Suprapubic skin (tissue), 4 donors: ENCODE data around the gene JMJD4. TPM values are rescaled to one million over a fixed set of nuclear protein-coding genes. Genes with fewer than 3 reads are reported as not detected.
A peak's percentile ranks its signal among the peaks of the same experiment; 100 is the strongest.

Experiments
- DNase-seq, 2 donors: peaks; one replicate each; pipeline ENCODE4 v3.0.0-alpha.2; 2019; ENCODE audit warnings: low spot score in 2 of 2
- H3K27ac ChIP-seq: fragments of 200-600 bp; sonication (generic); one replicate; pipeline ENCODE4 v1.5.1; 2019
- H3K27me3 ChIP-seq: fragments of 200-600 bp; sonication (generic); one replicate; pipeline ENCODE4 v1.5.1; 2019
- H3K36me3 ChIP-seq: fragments of 200-600 bp; sonication (generic); one replicate; pipeline ENCODE4 v1.5.1; 2019
- H3K4me1 ChIP-seq: fragments of 200-600 bp; sonication (generic); one replicate; pipeline ENCODE4 v1.5.1; 2019
- H3K4me3 ChIP-seq: fragments of 200-600 bp; sonication (generic); one replicate; pipeline ENCODE4 v1.5.1; 2019; ENCODE audit warnings: mild to moderate bottlenecking
- H3K9me3 ChIP-seq: fragments of 200-600 bp; sonication (generic); one replicate; pipeline ENCODE4 v1.5.1; 2019
- EP300 ChIP-seq: sonication (generic); formaldehyde crosslinking; IDR thresholded peaks from one replicate; pipeline ENCODE4 v1.6.1; 2017; ENCODE audit warnings: antibody characterized with exemption
- POLR2A ChIP-seq, 2 donors: fragments of 450-650 bp; IDR thresholded peaks; one replicate each; pipeline ENCODE4 v1.6.1; 2017; ENCODE audit warnings: antibody characterized with exemption in 2 of 2, mild to moderate bottlenecking in 2 of 2, moderate library complexity in 2 of 2
- POLR2AphosphoS5 ChIP-seq, 3 donors: sonication (generic); formaldehyde crosslinking; IDR thresholded peaks; one replicate each; pipeline ENCODE4 v1.6.1; 2017; ENCODE audit warnings: antibody characterized with exemption in 3 of 3
- WGBS: methylation state at CpG from one replicate; pipeline ENCODE4 v1.1.5; 2018; 5-methylcytosine and 5-hydroxymethylcytosine counted together
- total RNA-seq, 4 donors: library from RNA; depleted of rRNA; stranded (reverse); fragments of >200 nt; gene quantifications; one replicate each; pipeline ENCODE4 v1.1.0, GENCODE V29; 2016
- TF ChIP-seq, protein P1 (sequence below), 2 donors: fragments of 200-600 bp in 1 of 2; fragments of 450-650 bp in 1 of 2; sonication (generic) in 1 of 2; IDR thresholded peaks; one replicate each; pipeline ENCODE4 v1.5.1; 2016 to 2019; ENCODE audit warnings: antibody characterized with exemption in 2 of 2, mild to moderate bottlenecking in 1 of 2, moderate library complexity in 1 of 2

The JMJD4 gene
- total RNA-seq, 4 donors from 2014 or later, result 9.9 to 24.2 (median 16.5) TPM

DNA sequence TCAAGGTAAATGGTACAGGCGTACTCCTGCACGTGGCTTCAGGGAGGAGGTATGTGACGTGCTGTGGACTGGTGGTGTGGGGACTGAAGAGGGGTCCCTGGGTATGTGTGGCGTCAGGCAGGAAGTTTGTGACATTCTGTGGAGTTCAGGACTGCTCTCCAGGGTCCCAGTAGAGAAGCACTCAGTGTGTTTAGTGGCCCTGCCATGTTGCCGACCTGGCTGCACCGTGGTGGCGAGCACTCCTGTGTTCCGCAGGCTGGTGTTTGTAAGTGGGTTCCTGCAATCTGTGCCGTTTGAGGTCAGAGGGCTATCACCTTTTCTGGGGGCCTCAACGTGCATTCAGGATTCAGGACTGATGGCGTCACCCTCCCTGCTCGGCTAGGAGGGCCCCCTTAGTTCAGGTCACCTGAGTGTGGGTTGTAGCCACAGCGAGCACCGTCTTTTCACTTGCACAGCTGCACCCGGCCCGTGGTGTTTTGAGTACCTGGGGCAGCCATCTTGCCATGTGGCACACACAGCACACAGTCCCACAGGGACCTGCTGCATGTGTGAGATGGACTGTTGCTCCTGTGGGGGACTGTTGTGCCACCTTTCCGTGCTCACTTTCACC, 26.6 kb upstream of the JMJD4 start:
- Histone ChIP-seq H3K36me3 (peaks cover 33% of the 10 kb centered on the region), H3K27me3 (no peaks in the 10 kb centered on the region), H3K4me1 (peaks cover 25% of the 10 kb centered on the region), H3K4me3 (no peak overlapping the region), H3K9me3 (no peaks in the 10 kb centered on the region), H3K27ac (no peak overlapping the region)
- TF ChIP-seq POLR2AphosphoS5 (IDR thresholded peaks at IDR 0.05) (no peak), POLR2A (IDR thresholded peaks at IDR 0.05) (no peak), EP300 (no peak)
- TF ChIP-seq, protein P1, sequence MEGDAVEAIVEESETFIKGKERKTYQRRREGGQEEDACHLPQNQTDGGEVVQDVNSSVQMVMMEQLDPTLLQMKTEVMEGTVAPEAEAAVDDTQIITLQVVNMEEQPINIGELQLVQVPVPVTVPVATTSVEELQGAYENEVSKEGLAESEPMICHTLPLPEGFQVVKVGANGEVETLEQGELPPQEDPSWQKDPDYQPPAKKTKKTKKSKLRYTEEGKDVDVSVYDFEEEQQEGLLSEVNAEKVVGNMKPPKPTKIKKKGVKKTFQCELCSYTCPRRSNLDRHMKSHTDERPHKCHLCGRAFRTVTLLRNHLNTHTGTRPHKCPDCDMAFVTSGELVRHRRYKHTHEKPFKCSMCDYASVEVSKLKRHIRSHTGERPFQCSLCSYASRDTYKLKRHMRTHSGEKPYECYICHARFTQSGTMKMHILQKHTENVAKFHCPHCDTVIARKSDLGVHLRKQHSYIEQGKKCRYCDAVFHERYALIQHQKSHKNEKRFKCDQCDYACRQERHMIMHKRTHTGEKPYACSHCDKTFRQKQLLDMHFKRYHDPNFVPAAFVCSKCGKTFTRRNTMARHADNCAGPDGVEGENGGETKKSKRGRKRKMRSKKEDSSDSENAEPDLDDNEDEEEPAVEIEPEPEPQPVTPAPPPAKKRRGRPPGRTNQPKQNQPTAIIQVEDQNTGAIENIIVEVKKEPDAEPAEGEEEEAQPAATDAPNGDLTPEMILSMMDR (IDR thresholded peaks at IDR 0.05), result no peak
- WGBS, result 89% methylated on average over 11 of the region's 17 CpGs
- peak in 1 of 2 donors; percentile 72 for DNase-seq

DNA sequence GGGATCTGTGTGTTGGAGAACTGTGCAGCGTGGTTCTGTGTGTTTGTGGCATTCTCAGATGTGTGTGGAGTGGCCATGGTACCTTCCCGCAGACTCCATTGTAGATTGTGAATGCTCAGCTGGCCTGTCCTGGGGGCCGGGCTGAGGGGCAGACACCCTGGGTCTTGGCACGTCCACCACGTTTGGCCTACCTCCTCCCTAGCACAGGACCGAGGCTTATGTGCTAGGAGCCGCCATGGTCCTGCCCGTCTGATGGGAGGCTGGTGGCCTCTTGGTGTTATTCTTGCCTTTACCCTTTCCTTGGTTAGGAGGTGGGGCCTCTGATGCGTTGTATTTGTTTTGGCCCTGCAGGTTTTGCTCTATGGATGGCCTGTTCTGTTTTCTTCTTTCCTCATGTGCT, 25.3 kb upstream of the JMJD4 start:
- Histone ChIP-seq H3K36me3 (peaks cover 33% of the 10 kb centered on the region), H3K4me1 (peaks cover 25% of the 10 kb centered on the region), H3K4me3 (no peak overlapping the region), H3K9me3 (no peaks in the 10 kb centered on the region), H3K27ac (no peak overlapping the region), H3K27me3 (no peaks in the 10 kb centered on the region)
- no peak for TF ChIP-seq POLR2A (IDR thresholded peaks at IDR 0.05)
- TF ChIP-seq POLR2AphosphoS5 (IDR thresholded peaks at IDR 0.05), result no peak
- no peak for TF ChIP-seq EP300
- TF ChIP-seq, protein P1 (IDR thresholded peaks at IDR 0.05), result no peak
- no peak for DNase-seq
- WGBS, result 89% methylated on average over 9 of the region's 9 CpGs

DNA sequence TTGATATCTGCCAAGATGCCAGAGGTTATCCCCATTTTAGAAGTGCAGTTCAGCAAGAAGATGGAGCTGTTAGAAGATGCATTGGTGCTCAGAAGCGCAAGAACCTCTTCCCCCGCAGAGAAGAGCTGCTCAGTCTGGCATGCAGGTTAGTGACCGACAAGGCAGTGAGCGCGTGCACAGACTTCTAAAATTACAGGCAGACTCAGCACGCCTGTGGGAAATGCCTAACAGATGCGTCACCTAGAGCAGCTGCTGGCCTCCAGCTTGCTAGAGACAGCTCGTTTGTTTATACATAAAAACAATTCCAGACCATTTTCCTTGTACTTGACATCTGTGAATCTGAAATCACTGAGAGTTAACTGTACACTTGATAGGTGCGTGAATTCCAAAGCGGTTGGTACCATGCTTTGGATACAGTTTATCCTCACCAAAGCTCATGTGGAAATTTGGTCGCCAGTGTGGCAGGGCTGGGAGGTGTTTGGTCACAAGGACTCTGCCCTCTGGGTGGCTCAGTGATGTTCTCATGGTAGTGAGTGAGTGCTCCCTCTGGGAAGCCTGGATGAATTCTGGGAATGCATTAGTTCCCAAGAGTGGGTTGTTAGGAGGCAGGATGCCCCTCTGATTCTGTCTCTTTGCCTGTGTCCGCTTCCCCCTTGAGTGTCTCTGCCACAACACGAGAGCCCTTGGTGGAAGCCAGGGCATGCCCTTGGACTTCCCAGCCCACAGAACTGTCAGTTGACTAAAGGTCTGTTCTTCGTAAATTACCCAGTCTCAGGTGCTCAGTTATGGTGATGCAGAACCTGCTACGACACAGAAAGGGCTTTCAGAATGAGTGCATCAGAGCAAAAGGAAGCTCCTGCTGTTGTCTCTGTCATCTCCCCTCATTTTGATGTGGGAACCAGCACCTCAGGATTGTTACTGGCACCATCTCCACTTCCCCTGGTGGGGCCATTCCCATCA, 24.5 kb upstream of the JMJD4 start:
- H3K4me3 ChIP-seq, result no peak overlapping the region
- 80% methylated on average over 15 of the region's 15 CpGs for WGBS
- H3K4me1 ChIP-seq, result peaks cover 27% of the 10 kb centered on the region
- peak; percentile 73 to 86 for DNase-seq
- TF ChIP-seq EP300 (no peak), POLR2A (IDR thresholded peaks at IDR 0.05) (no peak), POLR2AphosphoS5 (IDR thresholded peaks at IDR 0.05) (no peak)
- TF ChIP-seq, protein P1 (IDR thresholded peaks at IDR 0.05), result no peak
- peaks cover 29% of the 10 kb centered on the region for H3K36me3 ChIP-seq
- H3K9me3 ChIP-seq, result no peaks in the 10 kb centered on the region
- H3K27me3 ChIP-seq, result no peaks in the 10 kb centered on the region
- no peak overlapping the region for H3K27ac ChIP-seq

DNA sequence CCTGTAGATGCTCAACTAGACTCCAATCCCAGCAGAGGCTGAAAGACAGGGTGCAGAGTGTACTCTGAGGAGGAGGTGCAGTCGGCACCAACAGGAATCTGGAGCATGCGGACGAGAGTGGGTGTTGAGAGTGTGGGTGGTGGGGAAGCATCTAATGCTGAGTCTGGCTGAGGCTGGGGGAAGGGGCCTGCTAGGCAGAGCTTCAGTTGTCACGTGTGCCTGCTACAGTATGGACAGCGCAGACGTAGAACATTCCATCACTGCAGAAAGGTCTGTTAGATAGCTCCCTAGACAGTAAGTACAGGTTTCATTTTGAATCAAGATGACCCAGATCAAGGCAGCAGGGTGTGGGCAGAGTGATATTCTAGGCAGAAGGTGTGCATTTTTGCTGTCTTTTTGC, 23.3 kb upstream of the JMJD4 start:
- WGBS, result 86% methylated on average over 6 of the region's 6 CpGs
- H3K27ac ChIP-seq, result no peak overlapping the region
- no peaks in the 10 kb centered on the region for H3K9me3 ChIP-seq
- peaks cover 29% of the 10 kb centered on the region for H3K36me3 ChIP-seq
- peaks cover 30% of the 10 kb centered on the region for H3K4me1 ChIP-seq
- H3K27me3 ChIP-seq, result no peaks in the 10 kb centered on the region
- no peak overlapping the region for H3K4me3 ChIP-seq
- DNase-seq, result no peak
- no peak for TF ChIP-seq POLR2AphosphoS5 (IDR thresholded peaks at IDR 0.05)
- TF ChIP-seq EP300, result no peak
- TF ChIP-seq POLR2A (IDR thresholded peaks at IDR 0.05), result no peak
- TF ChIP-seq, protein P1 (IDR thresholded peaks at IDR 0.05), result no peak

DNA sequence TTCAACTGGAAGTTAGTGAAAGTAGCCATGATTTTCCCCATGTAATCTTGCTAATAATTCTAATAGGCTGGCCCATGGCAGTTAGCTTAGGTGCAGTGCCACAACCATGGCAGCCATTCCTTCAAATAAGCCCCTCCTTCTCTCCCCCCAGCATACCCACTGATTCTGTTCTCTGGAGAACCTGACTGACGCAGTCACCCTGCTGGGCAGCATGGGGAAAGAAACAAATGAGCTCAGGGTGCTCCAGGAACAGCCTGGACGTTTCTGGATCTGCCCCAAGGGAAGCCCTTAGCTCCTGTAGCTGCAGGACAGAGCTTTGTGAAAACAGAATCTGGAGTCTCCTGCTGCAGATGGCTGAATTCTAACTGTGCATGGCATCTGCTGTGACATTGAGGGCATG, 22.7 kb upstream of the JMJD4 start:
- no peak overlapping the region for H3K4me3 ChIP-seq
- TF ChIP-seq, protein P1 (IDR thresholded peaks at IDR 0.05), result no peak
- TF ChIP-seq EP300, result no peak
- no peak for TF ChIP-seq POLR2A (IDR thresholded peaks at IDR 0.05)
- no peak for TF ChIP-seq POLR2AphosphoS5 (IDR thresholded peaks at IDR 0.05)
- 79% methylated on average over 2 of the region's 2 CpGs for WGBS
- H3K36me3 ChIP-seq, result peaks cover 29% of the 10 kb centered on the region
- H3K27ac ChIP-seq, result no peak overlapping the region
- no peaks in the 10 kb centered on the region for H3K27me3 ChIP-seq
- H3K4me1 ChIP-seq, result peaks cover 24% of the 10 kb centered on the region
- DNase-seq, result no peak
- no peaks in the 10 kb centered on the region for H3K9me3 ChIP-seq
